Endodermal cell (in vitro differentiated cells): ENCODE measurements around the gene NEAT1. TPM values are rescaled to one million over a fixed set of nuclear protein-coding genes. Genes with fewer than 3 reads are reported as not detected.
A peak's percentile ranks its signal among the peaks of the same experiment; 100 is the strongest.

Source experiments
- DNase-seq: peaks from one replicate; pipeline ENCODE4 v3.0.0-alpha.2; 2017
- H3K27ac ChIP-seq: 2 replicates; pipeline ENCODE4 v1.5.1; 2013; ENCODE audit warnings: mild to moderate bottlenecking, low read depth, low read length, moderate library complexity
- H3K27me3 ChIP-seq: 2 replicates; pipeline ENCODE4 v1.6.1; 2013; ENCODE audit warnings: mild to moderate bottlenecking, low read length, moderate library complexity; ENCODE audit not compliant: insufficient read depth, control insufficient read depth, poor library complexity, severe bottlenecking
- H3K36me3 ChIP-seq: 2 replicates; pipeline ENCODE4 v1.7.0; 2013; ENCODE audit warnings: mild to moderate bottlenecking, low read length, moderate library complexity; ENCODE audit not compliant: control insufficient read depth, insufficient read depth
- H3K4me1 ChIP-seq: one replicate; pipeline ENCODE4 v1.7.0; 2013; ENCODE audit warnings: low read length; ENCODE audit not compliant: control insufficient read depth, insufficient read depth
- H3K4me3 ChIP-seq: 2 replicates; pipeline ENCODE4 v1.5.1; 2013; ENCODE audit warnings: mild to moderate bottlenecking, low read length, moderate library complexity
- H3K9ac ChIP-seq: 2 replicates; pipeline ENCODE4 v1.6.1; 2013; ENCODE audit warnings: mild to moderate bottlenecking, low read length, moderate library complexity; ENCODE audit not compliant: poor library complexity, severe bottlenecking; ENCODE audit errors: extremely low read depth
- H3K9me3 ChIP-seq: 2 replicates; pipeline ENCODE4 v1.6.1; 2013; ENCODE audit warnings: mild to moderate bottlenecking, low read length, moderate library complexity; ENCODE audit not compliant: control insufficient read depth
- H3K27ac Mint-ChIP-seq: 2 replicates; pipeline ENCODE4 v1.8.0; 2020; ENCODE audit warnings: mixed read lengths
- H3K27me3 Mint-ChIP-seq: 2 replicates; pipeline ENCODE4 v1.8.0; 2021; ENCODE audit warnings: mild to moderate bottlenecking, mixed read lengths; ENCODE audit not compliant: insufficient read depth
- H3K36me3 Mint-ChIP-seq: 2 replicates; pipeline ENCODE4 v1.8.0; 2020; ENCODE audit warnings: low read depth, mixed read lengths
- H3K4me1 Mint-ChIP-seq: 2 replicates; pipeline ENCODE4 v1.8.0; 2020; ENCODE audit warnings: mixed read lengths
- H3K4me3 Mint-ChIP-seq: 2 replicates; pipeline ENCODE4 v1.8.0; 2020; ENCODE audit warnings: mild to moderate bottlenecking, moderate library complexity, mixed read lengths
- H3K9me3 Mint-ChIP-seq: 2 replicates; pipeline ENCODE4 v1.8.0; 2020; ENCODE audit warnings: mild to moderate bottlenecking, mixed read lengths
- WGBS, 2 experiments: methylation state at CpG; one replicate each; pipeline versions ENCODE4 v1.1.5 to v1.1.7; 2013; ENCODE audit warnings: missing lambda C conversion rate in 2 of 2, mixed read lengths in 1 of 2; ENCODE audit not compliant: insufficient coverage in 1 of 2, insufficient read length in 1 of 2; 5-methylcytosine and 5-hydroxymethylcytosine counted together
- total RNA-seq, 2 donors: library from RNA; stranded (reverse); fragmentation: NEBNext Ultra II Directional in 1 of 2; extraction: Animal tissue kit (Norgen Biotek cat#: 25700) in 1 of 2; gene quantifications; 2 replicates in 1 of 2; 3 replicates in 1 of 2; pipeline ENCODE4 v1.2.1, GENCODE V29; 2021
- TF ChIP-seq, protein P1 (sequence below): fragments of 200-600 bp; sonication (generic); conservative IDR thresholded peaks from 2 replicates; pipeline ENCODE4 v1.5.0; 2021; ENCODE audit warnings: antibody characterized with exemption, mild to moderate bottlenecking

The NEAT1 gene
- total RNA-seq, 2 donors from 2014 or later = 61.3 to 85.2 TPM

DNA sequence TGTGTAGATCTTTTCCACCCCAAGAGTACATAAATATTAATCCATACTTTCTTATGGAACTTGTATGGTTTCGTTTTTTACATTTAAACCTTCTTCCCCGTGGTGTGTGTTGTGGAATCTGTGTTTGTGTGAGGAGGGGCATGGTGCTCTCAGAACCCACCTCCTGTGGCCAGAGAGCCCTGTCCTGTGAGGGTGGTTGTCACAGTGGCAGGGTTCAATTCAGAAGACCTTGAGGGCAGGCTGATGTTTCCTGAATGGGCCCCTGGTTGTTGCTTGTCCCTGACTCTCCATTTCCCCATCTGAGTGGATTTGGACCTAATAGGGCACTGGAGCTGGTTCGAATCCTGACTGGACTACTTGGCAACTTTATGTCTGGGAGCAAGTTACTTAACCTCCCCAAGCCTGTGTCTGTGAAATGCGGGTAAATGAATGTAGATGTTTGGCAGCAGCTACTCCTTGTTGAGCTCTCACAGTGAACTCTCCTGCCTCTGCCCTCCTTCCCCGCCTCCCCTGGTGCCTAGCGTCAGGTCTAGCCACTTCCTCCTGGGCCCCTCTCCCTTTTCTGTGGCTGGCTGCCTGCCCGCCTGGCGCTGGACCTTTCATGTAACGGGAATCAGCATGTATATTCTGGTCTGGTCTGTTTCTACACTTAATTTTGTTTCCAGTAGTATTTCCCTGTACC lies 7.3 kb downstream of the NEAT1 start:
- H3K9me3 Mint-ChIP-seq = no peaks in the 10 kb centered on the region
- DNase-seq = peak; percentile 79
- 84 to 100% methylated on average over 1 to 9 of the region's 9 CpGs for WGBS, 2 experiments
- Histone ChIP-seq H3K9ac (no peak overlapping the region), H3K36me3 (peaks cover 23% of the 10 kb centered on the region), H3K27ac (no peak overlapping the region), H3K9me3 (no peaks in the 10 kb centered on the region), H3K4me1 (peaks cover 4% of the 10 kb centered on the region), H3K4me3 (peak overlapping the region; percentile 6), H3K27me3 (no peaks in the 10 kb centered on the region)
- TF ChIP-seq, protein P1, sequence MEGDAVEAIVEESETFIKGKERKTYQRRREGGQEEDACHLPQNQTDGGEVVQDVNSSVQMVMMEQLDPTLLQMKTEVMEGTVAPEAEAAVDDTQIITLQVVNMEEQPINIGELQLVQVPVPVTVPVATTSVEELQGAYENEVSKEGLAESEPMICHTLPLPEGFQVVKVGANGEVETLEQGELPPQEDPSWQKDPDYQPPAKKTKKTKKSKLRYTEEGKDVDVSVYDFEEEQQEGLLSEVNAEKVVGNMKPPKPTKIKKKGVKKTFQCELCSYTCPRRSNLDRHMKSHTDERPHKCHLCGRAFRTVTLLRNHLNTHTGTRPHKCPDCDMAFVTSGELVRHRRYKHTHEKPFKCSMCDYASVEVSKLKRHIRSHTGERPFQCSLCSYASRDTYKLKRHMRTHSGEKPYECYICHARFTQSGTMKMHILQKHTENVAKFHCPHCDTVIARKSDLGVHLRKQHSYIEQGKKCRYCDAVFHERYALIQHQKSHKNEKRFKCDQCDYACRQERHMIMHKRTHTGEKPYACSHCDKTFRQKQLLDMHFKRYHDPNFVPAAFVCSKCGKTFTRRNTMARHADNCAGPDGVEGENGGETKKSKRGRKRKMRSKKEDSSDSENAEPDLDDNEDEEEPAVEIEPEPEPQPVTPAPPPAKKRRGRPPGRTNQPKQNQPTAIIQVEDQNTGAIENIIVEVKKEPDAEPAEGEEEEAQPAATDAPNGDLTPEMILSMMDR = no peak
- peaks cover 52% of the 10 kb centered on the region for H3K4me1 Mint-ChIP-seq
- no peak overlapping the region for H3K4me3 Mint-ChIP-seq
- no peaks in the 10 kb centered on the region for H3K27me3 Mint-ChIP-seq
- peaks cover 14% of the 10 kb centered on the region for H3K36me3 Mint-ChIP-seq
- peak overlapping the region; percentile 44 for H3K27ac Mint-ChIP-seq

DNA sequence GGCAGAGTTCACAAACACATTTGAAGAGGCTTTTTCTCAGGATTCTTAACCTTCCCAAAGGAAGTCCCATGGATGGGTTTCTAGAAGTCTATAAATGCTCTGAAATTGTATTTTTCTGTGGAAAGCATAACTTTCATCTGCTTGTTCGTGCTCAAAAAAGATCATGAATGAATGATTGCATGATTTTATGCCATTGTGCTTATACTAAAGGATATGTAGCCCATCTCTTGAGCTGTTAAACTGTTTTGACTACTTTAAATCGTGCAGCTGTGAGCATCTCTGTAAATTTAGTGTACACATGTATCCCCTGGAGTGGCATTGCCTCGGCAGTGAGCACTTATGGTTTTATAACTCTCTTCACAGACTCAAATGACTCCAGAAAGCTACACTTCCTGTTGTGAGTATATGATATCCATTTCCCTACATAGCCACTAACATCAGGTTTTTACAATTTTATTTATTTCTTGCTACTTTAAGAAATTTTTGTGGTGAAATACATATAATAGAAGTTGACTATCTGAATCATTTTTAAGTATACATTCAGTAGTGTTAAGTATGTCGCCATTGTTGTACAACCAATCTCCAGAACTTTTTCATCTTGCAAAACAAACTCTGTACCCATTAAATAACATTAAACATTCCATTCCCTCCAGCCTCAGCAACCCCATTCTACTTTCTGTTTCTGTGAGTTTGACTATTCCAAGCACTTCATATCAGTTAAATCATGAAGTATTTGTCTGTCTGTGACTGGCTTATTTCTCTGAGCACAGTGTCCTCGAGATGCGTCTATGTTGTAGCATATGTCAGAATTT lies 8.0 kb downstream of the NEAT1 start:
- 88 to 97% methylated on average over 2 to 6 of the region's 6 CpGs for WGBS, 2 experiments
- H3K36me3 ChIP-seq = peaks cover 30% of the 10 kb centered on the region
- Mint-ChIP-seq H3K4me1 (peaks cover 45% of the 10 kb centered on the region), H3K9me3 (no peaks in the 10 kb centered on the region), H3K27ac (peak overlapping the region; percentile 44), H3K4me3 (no peak overlapping the region), H3K27me3 (no peaks in the 10 kb centered on the region), H3K36me3 (peaks cover 17% of the 10 kb centered on the region)
- no peak overlapping the region for H3K9ac ChIP-seq
- H3K27ac ChIP-seq = no peak overlapping the region
- TF ChIP-seq, protein P1 = no peak
- no peaks in the 10 kb centered on the region for H3K9me3 ChIP-seq
- DNase-seq = no peak
- peaks cover 4% of the 10 kb centered on the region for H3K4me1 ChIP-seq
- H3K4me3 ChIP-seq = no peak overlapping the region
- no peaks in the 10 kb centered on the region for H3K27me3 ChIP-seq

DNA sequence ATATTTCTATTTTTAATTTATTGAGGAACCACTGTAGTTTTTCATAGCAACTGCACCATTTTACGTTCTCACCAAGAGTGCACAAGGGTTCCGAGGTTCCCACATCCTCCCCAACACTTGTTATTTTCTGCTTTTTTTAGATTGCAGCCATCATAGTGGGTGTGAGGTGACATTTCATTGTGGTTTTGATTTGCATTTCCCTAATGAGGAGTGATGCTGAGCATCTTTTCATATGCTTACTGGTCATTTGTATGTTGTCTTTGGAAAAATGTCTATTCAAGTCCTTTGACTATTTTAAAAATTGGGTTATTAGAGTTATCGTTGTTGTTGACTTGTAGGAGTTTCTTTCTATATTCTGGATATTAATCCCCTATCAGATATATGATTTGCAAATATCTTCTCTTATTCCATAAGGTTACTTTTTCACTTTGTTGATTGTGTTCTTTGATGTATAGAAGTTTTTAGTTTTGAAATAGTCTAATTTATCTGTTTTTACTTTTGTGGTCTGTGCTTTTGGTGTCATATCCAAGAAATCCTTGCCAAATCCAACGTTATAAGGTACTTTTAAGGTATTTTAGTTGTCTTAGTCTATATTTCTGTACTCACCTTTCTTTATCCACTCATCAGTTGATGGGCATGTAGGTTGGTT lies 9.0 kb downstream of the NEAT1 start:
- Mint-ChIP-seq H3K27ac (no peak overlapping the region), H3K4me1 (peaks cover 37% of the 10 kb centered on the region)

More for the DNA sequence above, 9.0 kb downstream of the NEAT1 start:
- Histone ChIP-seq H3K9me3 (no peaks in the 10 kb centered on the region), H3K27ac (no peak overlapping the region), H3K36me3 (peaks cover 32% of the 10 kb centered on the region), H3K9ac (no peak overlapping the region), H3K4me3 (no peak overlapping the region), H3K27me3 (no peaks in the 10 kb centered on the region), H3K4me1 (peaks cover 4% of the 10 kb centered on the region)
- WGBS, 2 experiments = 89 to 100% methylated on average over 2 to 3 of the region's 4 CpGs
- Mint-ChIP-seq H3K36me3 (peaks cover 26% of the 10 kb centered on the region), H3K27me3 (no peaks in the 10 kb centered on the region), H3K9me3 (no peaks in the 10 kb centered on the region), H3K4me3 (no peak overlapping the region)
- TF ChIP-seq, protein P1 = no peak
- no peak for DNase-seq
